PC-9 (cell line): Measurements from ENCODE around the gene DMXL1. TPM values are rescaled to one million over a fixed set of nuclear protein-coding genes. Genes with fewer than 3 reads are reported as not detected.
"Not testable (repeated sequence)": the region's sequence is repeated elsewhere in the genome, so short reads cannot be mapped to it uniquely, and the experiment has no call there.

Experiments used
- BruUV-seq: library from RNA; stranded (reverse); fragments of 400-500 nt; replicated peaks from 2 replicates; lab custom pipeline; 2021; lab: Mats Ljungman, UMichigan
- CTCF ChIA-PET: fragments of 300-600 bp; sonication (Branson Sonifier 250); formaldehyde crosslinking; loops from one replicate; lab custom pipeline; 2022; ENCODE audit warnings: antibody characterized with exemption; lab: Charles Lee
- POLR2A ChIA-PET: fragments of 300-600 bp; sonication (Branson Sonifier 250); formaldehyde crosslinking; loops from one replicate; lab custom pipeline; 2022; ENCODE audit warnings: antibody characterized with exemption; ENCODE audit not compliant: unreplicated experiment; lab: Charles Lee
- DNase-seq, 2 experiments: peaks; one replicate each; pipeline versions ENCODE4 v3.0.0 to v3.0.0-alpha.2; 2015 to 2022; ENCODE audit warnings: mixed read lengths in 1 of 2
- H2AFZ ChIP-seq: fragments of 200-600 bp; sonication (generic); 2 replicates; pipeline ENCODE4 v1.8.1; 2017; ENCODE audit warnings: antibody characterized with exemption
- H3F3A ChIP-seq: fragments of 200-600 bp; sonication (generic); 2 replicates; pipeline ENCODE4 v1.8.1; 2017; ENCODE audit warnings: antibody characterized with exemption, mild to moderate bottlenecking, low read depth; ENCODE audit not compliant: insufficient read depth
- H3K27ac ChIP-seq: fragments of 200-600 bp; sonication (generic); 2 replicates; pipeline ENCODE4 v1.6.1; 2016; ENCODE audit warnings: mixed run types
- H3K27me3 ChIP-seq: fragments of 200-600 bp; sonication (generic); 2 replicates; pipeline ENCODE4 v1.6.1; 2016; ENCODE audit warnings: low read depth, mixed run types; ENCODE audit not compliant: insufficient read depth
- H3K36me3 ChIP-seq: fragments of 200-600 bp; sonication (generic); 2 replicates; pipeline ENCODE4 v1.6.1; 2016; ENCODE audit warnings: low read depth, mixed run types
- H3K4me1 ChIP-seq: fragments of 200-600 bp; sonication (generic); replicated peaks from 2 replicates; pipeline ENCODE4 v1.6.1; 2016; ENCODE audit warnings: mixed run types; ENCODE audit not compliant: insufficient read depth
- H3K4me2 ChIP-seq: fragments of 200-600 bp; sonication (generic); 2 replicates; pipeline ENCODE4 v1.6.1; 2017; ENCODE audit warnings: mixed run types
- H3K4me3 ChIP-seq: fragments of 200-600 bp; sonication (generic); 2 replicates; pipeline ENCODE4 v1.6.1; 2016; ENCODE audit warnings: mixed run types
- H3K79me2 ChIP-seq: fragments of 200-600 bp; sonication (generic); 2 replicates; pipeline ENCODE4 v1.6.1; 2017; ENCODE audit warnings: low read depth, mixed run types
- H3K9me2 ChIP-seq: fragments of 200-600 bp; sonication (generic); 2 replicates; pipeline ENCODE4 v1.8.1; 2017; ENCODE audit warnings: mild to moderate bottlenecking; ENCODE audit not compliant: insufficient read depth
- H3K9me3 ChIP-seq: fragments of 200-600 bp; sonication (generic); 2 replicates; pipeline ENCODE4 v1.8.1; 2016; ENCODE audit warnings: low read depth; ENCODE audit not compliant: insufficient read depth
- H4K20me1 ChIP-seq: fragments of 200-600 bp; sonication (generic); 2 replicates; pipeline ENCODE4 v1.8.1; 2017; ENCODE audit not compliant: insufficient read depth
- EZH2 ChIP-seq: fragments of 200-600 bp; sonication (generic); IDR thresholded peaks from 2 replicates; pipeline ENCODE4 v1.8.0; 2017; ENCODE audit warnings: antibody characterized with exemption, low read depth
- intact Hi-C: fragments of 100-400 bp; cut with micrococcal nuclease; formaldehyde crosslinking; loops from one replicate; pipeline ENCODE4 v1.10.0; 2022; ENCODE audit not compliant: unreplicated experiment
- total RNA-seq: library from RNA; stranded (reverse); gene quantifications from 2 replicates; pipeline ENCODE4 v1.2.3, GENCODE V29; 2021
- TF ChIP-seq, protein P1 (sequence below): fragments of 200-600 bp; sonication (generic); conservative IDR thresholded peaks from 2 replicates; pipeline ENCODE4 v1.6.1; 2017; ENCODE audit warnings: mixed run types, antibody characterized with exemption, mild to moderate bottlenecking, moderate library complexity

Gene DMXL1
- total RNA-seq, 1 experiment from 2014 or later = 27.3 TPM

DNA sequence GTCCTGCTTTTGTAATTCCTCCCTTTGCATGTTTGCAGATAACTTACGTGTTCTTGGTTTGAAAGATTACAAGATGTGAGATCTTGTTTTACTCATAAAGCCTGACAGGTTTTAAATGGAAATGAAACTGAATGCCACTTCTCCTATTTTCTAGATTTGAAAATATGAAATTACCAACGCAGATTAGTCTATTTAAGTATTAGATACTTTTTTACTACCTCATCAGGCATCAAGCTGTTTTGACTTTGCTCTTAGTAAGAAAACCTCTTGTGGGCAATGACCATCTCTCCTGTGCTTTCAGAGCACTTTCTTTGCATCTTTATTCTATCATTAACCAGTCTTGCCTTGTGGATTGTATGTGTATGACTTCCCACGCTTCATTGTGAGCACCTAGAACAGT, 3.5 kb downstream of the DMXL1 start:
- CTCF ChIA-PET = no interaction called here
- peaks cover 69% of the 10 kb centered on the region for H3K79me2 ChIP-seq
- POLR2A ChIA-PET = no interaction called here

DNA sequence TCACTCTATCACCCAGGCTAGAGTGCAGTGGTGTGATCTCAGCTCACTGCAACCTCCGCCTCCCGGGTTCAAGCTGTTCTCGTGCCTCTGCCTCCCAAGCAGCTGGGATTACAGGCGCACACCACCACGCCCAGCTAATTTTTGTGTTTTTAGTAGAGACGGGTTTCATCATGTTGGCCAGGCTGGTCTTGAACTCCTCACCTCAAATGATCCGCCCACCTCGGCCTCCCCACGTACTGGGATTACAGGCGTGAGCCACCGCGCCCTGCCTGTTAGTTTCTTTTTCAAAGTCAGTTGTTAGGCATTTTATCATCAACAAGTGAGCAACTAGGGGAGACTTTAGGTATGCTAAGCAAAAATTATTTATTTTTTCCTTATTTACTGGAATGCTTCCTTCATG, 4.4 kb downstream of the DMXL1 start:
- H3K27ac ChIP-seq, intact Hi-C loops, H3K9me2 ChIP-seq, H3K4me2 ChIP-seq, H3K4me3 ChIP-seq, H4K20me1 ChIP-seq, DNase-seq, POLR2A ChIA-PET, CTCF ChIA-PET, BruUV-seq, H2AFZ ChIP-seq, H3F3A ChIP-seq, H3K36me3 ChIP-seq, H3K9me3 ChIP-seq, H3K27me3 ChIP-seq: not testable (repeated sequence)
- peaks cover 77% of the 10 kb centered on the region for H3K79me2 ChIP-seq
- peaks cover 16% of the 10 kb centered on the region for H3K4me1 ChIP-seq

More for the DNA sequence above, 3.5 kb downstream of the DMXL1 start:
- TF ChIP-seq EZH2 = no peak
- TF ChIP-seq, protein P1, sequence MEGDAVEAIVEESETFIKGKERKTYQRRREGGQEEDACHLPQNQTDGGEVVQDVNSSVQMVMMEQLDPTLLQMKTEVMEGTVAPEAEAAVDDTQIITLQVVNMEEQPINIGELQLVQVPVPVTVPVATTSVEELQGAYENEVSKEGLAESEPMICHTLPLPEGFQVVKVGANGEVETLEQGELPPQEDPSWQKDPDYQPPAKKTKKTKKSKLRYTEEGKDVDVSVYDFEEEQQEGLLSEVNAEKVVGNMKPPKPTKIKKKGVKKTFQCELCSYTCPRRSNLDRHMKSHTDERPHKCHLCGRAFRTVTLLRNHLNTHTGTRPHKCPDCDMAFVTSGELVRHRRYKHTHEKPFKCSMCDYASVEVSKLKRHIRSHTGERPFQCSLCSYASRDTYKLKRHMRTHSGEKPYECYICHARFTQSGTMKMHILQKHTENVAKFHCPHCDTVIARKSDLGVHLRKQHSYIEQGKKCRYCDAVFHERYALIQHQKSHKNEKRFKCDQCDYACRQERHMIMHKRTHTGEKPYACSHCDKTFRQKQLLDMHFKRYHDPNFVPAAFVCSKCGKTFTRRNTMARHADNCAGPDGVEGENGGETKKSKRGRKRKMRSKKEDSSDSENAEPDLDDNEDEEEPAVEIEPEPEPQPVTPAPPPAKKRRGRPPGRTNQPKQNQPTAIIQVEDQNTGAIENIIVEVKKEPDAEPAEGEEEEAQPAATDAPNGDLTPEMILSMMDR = no peak
- peaks cover 18% of the 10 kb centered on the region for H3F3A ChIP-seq
- H3K4me2 ChIP-seq = no peak overlapping the region
- H4K20me1 ChIP-seq = no peaks in the 10 kb centered on the region
- H3K36me3 ChIP-seq = no peaks in the 10 kb centered on the region
- H3K9me2 ChIP-seq = no peaks in the 10 kb centered on the region
- no peaks in the 10 kb centered on the region for H3K27me3 ChIP-seq
- intact Hi-C loops = no loop called here
- no peak overlapping the region for H2AFZ ChIP-seq
- no peak overlapping the region for H3K27ac ChIP-seq
- H3K4me1 ChIP-seq = peaks cover 16% of the 10 kb centered on the region
- no peaks in the 10 kb centered on the region for H3K9me3 ChIP-seq
- BruUV-seq = no TSS peak
- H3K4me3 ChIP-seq = no peak overlapping the region
- no peak for DNase-seq

DNA sequence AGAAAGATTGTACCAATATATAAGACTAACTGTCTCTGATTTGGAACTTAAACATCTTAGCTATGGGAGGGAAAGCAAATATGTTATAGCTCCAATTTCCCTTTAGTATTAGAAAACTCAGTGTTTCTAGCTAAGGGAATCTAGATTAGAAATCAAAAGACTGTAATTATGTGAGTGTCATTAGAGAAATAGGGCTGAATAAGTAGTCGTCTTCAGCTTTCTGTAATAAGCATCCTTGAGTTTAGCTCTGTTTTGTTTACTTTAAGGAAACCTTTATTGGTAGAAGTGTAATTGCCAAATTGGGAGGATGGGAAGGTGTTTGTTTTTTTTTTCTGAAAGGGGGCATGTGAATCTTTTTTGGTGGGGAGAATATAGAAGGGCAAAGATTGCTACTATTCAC, 5.2 kb downstream of the DMXL1 start:
- ChIA-PET CTCF (no interaction called here), POLR2A (interaction anchor here (0.6 kb wide), 1 partner anchor 106 kb away, joined by 3 read pairs; no protein-coding TSS in a partner anchor)
- no peaks in the 10 kb centered on the region for H3K9me3 ChIP-seq
- no peak for DNase-seq
- no peaks in the 10 kb centered on the region for H3K36me3 ChIP-seq
- H3K27ac ChIP-seq = no peak overlapping the region
- H3K4me3 ChIP-seq = no peak overlapping the region
- intact Hi-C loops = no loop called here
- TF ChIP-seq EZH2 = no peak
- TF ChIP-seq, protein P1 = no peak
- H3K4me1 ChIP-seq = peaks cover 16% of the 10 kb centered on the region
- peaks cover 6% of the 10 kb centered on the region; the same call in 1 of the 2 replicates for H3F3A ChIP-seq
- H4K20me1 ChIP-seq = no peaks in the 10 kb centered on the region
- peaks cover 81% of the 10 kb centered on the region for H3K79me2 ChIP-seq
- BruUV-seq = no TSS peak
- no peaks in the 10 kb centered on the region for H3K27me3 ChIP-seq
- no peak overlapping the region for H3K4me2 ChIP-seq
- no peaks in the 10 kb centered on the region for H3K9me2 ChIP-seq
- no peak overlapping the region for H2AFZ ChIP-seq

DNA sequence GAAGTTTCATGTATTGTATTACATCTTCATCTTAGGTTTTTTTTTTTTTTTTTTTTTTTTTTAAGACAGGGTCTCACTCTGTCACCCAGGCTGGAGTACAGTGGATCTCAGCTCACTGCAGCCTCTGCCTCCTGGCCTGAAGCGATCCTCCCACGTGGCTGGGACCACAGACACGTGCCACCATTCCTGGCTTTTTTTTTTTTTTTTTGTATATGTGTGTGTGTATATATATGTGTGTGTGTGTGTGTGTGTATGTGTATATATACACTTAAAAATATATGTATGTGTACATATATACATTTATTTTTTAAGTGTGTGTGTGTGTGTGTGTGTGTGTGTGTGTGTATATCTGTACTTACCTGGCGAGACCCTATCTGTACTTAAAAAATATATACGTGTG, 6.6 kb downstream of the DMXL1 start:
- Histone ChIP-seq H3K36me3 (no peaks in the 10 kb centered on the region), H3K9me2 (no peaks in the 10 kb centered on the region), H3K79me2 (peaks cover 72% of the 10 kb centered on the region), H3K27ac (no peak overlapping the region), H3F3A (no peaks in the 10 kb centered on the region), H3K4me1 (peaks cover 11% of the 10 kb centered on the region), H4K20me1 (no peaks in the 10 kb centered on the region), H3K4me2 (no peak overlapping the region), H2AFZ (no peak overlapping the region), H3K27me3 (no peaks in the 10 kb centered on the region), H3K4me3 (no peak overlapping the region), H3K9me3 (no peaks in the 10 kb centered on the region)
- intact Hi-C loops = no loop called here
- CTCF ChIA-PET = no interaction called here
- DNase-seq = no peak
- POLR2A ChIA-PET = no interaction called here
- no TSS peak for BruUV-seq
- no peak for TF ChIP-seq EZH2
- TF ChIP-seq, protein P1 = no peak
